HG03460 (cell line): Measurements from ENCODE around the gene NTN1.
"Not testable (repeated sequence)": the region's sequence is repeated elsewhere in the genome, so short reads cannot be mapped to it uniquely, and the experiment has no call there.

Experiments used
- ATAC-seq: cut with Tn5 transposase; IDR thresholded peaks from one replicate; pipeline ENCODE4 v1.9.1; 2021; ENCODE audit not compliant: unreplicated experiment

The NTN1 gene

DNA sequence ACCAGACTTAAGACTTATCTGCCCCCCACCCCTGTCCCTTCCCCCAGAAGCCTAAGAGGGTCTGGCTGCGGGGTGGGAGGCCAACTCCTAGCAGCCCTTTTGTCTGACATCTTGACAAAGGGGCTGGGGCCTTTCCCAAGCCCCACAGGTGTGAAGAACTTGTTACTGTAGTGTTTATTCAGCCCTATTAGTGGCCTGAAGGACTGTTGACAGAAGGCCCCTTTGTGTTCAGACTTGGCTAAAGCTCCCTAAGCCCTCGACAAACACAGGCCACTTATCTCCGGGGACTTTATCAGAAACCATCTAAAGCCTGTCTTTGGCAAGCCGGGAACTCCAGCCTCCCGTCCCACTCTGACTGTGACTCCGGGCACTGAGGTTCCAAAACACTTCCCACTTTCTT is 129.8 kb downstream of the NTN1 start:
- ATAC-seq: no peak

DNA sequence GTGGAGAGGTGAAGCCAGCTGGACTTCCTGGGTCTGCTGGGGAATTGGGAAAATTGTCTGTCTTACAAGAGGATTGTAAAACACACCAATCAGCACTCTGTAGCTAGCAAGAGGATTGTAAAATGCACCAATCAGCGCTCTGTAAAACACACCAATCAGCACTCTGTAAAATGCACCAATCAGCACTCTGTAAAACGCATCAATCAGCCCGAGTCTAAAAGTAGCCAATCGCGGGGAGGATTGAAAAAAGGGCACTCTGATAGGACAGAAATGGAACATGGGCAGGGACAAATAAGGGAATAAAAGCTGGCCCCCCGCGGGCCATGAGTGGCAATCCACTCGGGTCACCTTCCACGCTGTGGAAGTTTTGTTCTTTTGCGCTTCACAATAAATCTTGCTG is 130.4 kb downstream of the NTN1 start:
- ATAC-seq: not testable (repeated sequence)

DNA sequence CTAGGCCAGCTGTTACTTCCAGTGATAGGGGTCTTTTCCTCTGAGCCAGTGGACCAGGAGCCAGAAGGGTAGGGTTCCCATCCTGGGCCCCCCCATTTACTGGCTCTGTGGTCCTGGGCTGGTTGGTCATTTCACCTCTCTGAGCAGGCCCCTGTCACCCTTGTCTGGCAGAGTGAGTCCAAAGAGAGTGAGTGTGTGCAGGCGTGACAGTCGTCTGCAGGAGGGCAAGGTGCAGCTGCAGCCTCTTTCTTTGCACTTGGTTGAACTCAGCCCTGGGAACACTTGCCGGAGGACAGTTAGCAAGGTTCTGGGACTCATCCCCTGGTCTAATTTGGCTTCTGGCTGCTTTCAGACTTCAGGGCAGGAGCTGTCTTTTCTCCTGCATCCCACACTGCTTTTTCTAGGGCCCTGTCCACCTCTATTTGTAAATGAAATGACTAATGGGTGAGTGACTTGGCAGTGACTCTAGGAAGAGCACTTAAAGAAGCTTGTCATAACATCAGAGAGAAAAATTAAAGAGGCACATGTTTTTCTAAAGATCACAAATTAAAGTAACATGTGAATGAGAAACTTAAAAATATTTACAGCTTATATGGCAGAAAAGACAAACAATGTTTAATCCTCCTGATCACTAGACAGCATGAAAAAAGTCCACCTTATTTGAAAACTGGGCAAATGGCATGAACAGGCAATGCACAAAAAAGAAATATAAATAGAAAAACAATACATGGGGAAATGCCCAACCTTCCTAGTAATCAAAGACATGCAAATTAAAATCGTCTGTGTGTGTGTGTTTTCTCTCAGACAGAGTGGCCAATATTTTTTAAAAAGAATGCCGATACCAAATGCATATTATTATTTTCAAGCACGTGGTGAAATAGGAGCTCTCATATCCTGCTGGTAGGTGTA is 137.5 kb downstream of the NTN1 start:
- ATAC-seq: no peak

DNA sequence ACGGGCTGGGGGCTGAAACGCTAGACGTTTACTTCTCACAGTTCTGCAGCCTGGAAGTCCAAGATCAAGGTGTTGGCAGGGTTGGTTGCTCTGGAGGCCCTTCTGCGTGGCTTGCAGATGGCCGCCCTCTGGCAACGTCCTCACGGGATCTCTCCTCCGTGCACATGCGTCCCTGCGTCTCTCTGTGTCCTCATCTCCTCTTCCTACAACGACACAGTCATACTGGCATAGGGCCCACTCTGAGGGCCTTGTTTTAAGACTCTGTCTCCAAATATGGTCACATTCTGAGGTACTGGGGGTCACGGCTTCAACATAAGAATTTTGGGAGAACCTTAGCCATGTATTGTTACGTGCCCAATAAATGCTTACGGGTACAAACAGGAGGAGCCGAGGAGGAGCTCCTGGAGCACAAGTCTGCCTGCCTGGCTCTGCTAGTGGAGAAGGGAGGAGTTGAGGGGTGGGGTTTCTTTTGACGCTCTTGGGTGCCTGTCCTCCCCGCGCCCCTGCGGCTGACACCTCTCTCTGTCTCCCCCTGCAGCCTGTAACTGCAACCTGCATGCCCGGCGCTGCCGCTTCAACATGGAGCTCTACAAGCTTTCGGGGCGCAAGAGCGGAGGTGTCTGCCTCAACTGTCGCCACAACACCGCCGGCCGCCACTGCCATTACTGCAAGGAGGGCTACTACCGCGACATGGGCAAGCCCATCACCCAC is 141.1 kb downstream of the NTN1 start:
- ATAC-seq: no peak

DNA sequence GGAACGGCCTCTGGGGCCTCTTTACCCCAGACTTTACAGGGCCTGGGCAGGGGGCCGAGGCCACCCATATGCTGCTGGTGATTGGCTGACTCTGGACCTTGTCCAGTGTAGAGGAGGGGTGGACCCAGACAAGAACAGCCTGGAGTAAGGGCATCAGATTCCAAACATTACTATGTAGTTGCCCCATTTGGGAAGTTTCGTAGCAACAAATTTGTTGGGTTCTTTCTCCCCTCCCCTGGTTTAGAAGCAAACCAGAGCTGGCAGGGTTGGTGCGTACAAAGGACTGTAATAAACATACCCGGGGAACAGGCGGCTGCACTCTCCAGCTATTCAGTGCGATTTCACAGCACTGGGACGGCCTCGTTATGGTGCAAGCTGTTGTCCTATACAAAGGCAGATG is 145.5 kb downstream of the NTN1 start:
- ATAC-seq: no peak

DNA sequence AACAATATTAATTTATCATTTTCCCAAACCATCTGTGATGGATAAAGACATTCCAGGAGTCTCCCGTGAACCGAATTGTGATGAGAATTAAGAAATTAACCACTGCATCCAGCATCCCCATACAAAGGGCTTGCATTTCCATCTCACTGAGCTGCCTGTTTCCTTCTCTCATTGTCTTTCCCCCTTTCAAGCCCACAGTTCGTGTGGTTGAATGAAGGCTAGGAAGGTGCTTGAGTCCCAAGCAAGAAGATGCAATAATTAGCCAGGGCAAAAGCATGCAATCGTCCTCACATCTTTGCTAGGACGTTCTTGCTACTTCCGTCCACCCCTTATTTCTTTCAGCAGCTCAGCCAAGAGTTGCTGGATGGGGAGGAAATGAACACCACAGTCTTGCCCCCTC is 146.1 kb downstream of the NTN1 start:
- no peak for ATAC-seq

DNA sequence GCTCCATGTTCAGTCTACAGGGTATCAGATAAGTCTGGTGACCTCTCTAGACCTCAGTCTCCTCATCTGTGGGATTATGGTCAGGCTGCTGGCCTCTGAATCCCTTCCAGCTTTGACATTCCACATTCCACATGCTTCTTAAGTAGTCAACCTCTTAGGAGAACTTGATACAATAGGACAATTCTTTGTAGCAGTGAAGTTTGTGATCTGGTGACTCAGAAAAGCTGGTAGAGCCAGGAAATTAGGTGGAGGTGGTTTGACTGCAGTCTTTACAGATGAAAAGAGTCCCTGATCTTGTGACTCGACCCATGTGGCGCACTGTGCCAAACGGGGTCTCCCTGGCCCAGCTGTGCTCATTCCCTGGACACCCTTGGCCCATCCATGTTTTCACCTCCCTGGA is 147.8 kb downstream of the NTN1 start:
- no peak for ATAC-seq

DNA sequence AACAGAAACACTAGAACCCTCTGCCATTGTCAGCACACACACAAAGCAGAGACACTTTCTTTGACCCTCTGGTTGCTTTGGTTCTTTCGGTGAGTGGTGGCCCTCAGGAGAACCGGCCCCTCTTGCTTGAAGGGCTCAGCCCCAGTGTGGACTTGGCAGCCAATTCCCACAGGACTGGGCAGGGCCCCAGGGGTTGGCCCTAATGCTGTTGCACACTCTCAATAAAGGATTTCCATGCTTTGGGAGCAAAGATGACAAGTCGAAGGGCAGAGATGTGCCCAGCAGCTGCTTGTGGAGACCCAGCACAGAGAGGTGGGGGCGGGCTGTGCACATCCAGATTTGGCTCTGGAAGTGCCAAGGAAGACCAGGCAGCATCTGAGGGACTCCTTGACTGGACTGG is 149.0 kb downstream of the NTN1 start:
- ATAC-seq: no peak

DNA sequence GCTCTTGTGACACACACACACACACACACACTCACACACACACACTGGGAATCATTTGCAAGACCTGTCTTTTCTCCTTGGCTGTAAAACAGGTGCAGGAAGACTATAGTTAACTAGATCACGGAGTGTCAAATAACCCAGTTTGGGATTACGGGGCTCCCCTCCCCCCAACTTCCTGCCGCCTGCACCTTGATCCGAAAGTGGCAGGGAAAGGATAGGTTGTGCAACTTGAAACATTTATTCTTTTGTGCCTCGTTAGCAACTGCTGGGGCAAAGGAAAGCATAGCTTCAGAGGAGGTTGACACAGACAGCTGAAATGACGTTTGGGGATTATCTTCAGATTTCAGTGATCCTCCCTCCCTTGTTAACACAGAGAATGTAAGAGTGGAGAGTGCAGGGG is 149.5 kb downstream of the NTN1 start:
- ATAC-seq: no peak

DNA sequence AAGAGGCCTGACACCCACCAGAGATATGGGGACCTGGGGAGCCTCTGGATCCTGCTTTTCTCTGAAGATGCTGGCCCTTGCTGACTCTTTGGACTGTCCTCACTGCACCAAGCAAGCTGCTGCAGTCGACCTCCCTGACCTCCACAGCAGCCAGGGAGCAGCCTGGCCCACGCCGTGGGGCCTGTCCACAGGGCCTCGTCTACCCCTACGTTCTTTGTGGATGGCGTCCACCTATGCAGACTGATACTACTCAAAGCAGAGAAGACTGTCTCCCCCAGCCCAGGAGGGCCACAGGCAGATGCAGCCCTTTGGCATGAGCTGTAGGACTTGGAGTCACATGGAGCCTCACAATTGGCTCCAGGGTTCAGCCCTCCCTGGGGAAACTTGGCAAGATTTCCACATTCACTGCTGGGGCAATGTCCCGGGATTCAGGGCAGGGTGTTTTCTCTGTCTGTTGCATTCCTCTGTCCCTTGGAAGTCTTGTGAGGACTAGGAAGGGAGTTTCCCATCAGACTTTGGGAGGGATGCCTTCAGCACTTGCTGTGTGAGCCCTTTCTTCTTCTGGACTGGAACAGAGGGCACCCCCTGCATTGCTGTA is 152.2 kb downstream of the NTN1 start:
- no peak for ATAC-seq

DNA sequence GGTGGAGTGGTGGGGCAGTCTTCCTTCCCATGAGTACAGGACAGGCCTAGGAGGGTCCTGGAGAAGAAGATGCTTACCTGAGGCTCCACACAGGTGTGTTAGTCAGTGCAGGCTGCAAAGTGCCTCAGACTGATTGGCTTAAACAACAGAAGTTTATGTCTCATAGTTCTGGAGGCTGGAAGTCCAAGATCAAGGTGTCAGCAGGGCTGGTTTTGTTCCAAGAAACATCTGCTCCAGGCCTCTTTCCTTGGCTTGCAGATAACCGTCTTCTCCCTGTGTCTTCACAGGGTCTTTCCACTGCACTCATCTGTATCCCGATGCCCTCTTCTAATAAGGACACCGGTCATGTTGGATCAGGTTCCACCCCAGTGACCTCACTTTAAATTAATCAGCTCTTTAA is 153.0 kb downstream of the NTN1 start:
- no peak for ATAC-seq

DNA sequence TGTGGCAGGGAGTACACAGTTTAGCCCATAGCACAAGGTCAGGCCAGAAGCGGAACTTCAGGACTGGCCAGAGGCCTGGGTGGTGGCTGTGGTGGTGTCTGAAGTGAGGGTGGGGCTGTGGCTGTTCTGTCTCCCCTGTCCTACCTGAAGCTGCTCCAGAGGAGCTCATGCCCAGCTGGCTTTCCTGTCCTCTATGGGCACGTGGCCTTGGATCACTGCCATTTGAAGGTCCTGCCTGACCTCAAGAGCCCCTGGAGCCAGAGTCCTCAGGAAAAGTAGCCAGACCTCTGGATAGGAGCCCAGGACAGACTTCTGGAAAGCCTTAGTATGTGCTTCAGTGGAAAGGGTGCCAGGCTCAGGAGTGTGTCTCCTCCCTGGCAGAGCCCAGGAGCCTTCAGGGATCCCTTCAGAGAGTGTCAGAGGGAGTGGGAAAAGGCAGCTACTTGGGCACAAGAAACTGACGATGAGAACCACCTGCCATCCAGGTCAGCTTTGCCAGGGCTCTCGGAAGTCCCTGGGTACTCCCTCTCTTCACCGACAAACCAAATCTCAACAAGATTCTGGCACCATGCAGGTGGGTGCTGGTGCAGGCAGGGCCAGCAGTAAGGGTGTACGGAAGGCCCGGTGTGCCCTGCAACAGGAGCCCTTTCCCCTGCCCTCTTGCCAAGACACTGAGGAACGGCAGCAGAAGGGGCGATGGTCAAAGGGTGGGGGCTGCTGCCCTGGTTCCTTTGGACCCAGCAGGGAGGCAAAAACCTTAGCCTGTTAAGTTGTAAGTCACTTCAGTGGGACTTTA is 153.7 kb downstream of the NTN1 start:
- no peak for ATAC-seq

DNA sequence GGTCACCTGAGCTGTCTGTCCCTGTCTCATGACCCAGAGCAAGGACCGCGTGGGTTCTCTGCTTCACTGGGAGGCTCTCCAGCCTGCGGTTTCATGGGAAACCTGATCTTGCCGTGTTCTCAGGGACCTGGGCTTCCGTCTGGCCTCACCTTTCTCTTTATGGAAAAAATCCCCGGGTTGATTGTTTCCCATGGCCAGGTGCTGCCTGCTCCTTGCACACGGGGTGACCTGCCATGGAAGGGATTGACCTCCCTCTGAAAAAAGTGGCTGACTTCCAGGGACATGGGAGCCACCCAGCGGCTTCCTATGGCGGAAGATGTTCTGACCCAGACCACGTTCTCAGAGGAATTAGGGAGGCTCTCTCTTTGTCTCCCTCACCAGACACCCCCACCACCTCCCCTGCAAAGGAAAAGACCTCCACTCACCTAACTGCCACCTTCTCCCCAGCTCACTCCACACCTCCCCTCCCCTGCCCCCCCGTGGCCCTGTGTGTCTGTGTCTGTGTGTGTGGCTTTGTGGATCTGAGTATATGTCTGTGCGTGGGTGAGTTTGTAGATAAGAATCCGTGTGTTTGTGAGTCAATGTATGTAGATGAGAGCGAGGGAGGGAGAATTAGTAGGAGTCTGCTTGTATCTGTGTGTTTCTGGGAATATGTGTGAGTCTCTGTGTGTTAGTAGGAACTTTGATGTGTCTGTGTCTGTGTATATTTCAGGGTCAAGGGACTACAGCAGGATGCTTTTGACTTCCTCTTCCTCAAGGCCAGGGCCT is 154.6 kb downstream of the NTN1 start:
- ATAC-seq: no peak

DNA sequence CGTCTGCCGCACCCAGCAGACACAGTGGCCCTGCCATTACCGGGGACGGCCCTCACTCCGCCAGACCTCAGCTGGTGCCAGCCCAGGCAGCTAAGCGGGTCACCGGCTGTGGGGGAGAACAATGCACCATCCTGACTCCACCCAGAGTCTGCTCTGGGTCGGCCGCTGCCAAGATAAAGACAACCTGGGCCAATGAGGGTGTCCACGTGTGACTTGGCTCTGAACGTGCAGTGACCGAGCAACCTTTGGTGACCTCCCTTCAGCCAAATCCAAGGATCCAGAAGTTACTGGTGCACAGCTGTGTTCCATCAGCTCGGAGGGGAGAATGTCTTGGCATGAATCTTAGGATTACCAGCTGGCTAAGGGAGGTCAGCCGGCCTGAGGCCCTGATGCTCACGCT is 155.9 kb downstream of the NTN1 start:
- ATAC-seq: no peak

DNA sequence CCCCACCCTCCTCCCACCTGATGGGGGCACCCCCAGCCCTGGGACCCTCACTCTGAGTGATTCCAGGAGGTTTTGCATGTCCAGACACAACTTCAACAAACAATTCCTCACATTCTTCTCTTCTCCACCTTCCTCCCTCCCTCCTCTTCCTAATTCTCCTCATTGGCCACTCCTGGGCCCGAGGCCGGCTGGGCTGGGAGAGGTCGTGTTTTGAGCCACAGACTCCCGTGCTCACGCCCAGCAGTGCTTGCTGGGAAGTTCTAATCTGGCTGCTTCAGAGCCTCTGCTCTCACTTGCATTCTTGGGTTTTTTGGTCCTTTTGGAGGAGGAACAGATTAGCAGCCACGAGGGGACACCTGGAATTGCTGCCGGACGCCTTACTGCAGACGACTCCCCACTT is 157.0 kb downstream of the NTN1 start:
- ATAC-seq: no peak

DNA sequence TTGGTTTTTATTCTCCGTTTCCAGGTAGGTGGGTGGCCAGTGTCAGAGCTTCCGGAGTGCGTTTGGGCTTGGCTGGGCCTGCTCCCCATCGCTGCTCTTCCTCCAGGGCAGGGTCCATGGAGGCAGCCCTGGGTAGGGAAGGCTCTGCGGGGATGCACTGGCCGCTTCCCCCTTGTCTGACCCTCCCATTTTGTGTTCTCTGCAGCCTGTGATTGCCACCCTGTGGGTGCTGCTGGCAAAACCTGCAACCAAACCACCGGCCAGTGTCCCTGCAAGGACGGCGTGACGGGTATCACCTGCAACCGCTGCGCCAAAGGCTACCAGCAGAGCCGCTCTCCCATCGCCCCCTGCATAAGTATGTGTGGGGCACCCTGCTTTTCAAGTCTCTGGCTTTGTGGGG is 158.3 kb downstream of the NTN1 start:
- ATAC-seq: no peak

DNA sequence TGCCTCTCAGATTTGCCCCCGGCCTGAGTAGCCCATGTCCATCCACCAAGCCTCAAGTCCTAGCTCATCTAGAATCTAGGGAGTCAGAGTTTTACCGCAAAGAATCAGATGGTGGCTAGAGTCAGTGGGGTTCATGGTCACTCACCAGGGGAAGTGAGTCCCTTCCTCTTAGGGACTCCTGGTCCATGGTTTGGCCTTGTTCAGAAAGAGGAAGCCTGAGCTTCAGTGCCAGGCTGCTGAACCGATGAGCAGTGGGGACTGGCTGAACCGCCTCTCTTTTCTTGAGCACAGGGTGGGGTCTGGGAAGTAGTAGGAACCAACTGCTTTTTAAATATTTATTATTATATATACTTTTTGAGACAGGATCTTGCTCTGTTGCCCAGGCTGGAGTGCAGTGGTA is 160.3 kb downstream of the NTN1 start:
- no peak for ATAC-seq

DNA sequence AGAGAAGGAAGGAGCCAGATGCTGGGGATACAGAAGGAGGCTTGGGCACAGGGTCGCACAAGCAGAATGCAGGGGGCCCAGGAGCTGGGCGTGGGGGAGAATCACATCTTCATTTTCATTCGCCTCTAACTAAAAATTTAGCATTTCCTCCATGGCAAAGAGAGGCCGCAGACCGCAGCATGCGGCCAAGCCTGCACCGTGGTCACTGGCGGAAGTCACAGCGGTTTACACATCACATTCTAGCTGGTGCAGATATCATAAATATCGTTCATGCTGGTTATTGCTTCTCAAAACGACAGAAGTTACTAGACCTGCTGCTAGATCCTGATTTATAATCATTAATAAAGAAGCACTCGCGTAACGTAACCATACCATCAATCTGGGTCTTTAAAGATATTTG is 162.0 kb downstream of the NTN1 start:
- no peak for ATAC-seq

DNA sequence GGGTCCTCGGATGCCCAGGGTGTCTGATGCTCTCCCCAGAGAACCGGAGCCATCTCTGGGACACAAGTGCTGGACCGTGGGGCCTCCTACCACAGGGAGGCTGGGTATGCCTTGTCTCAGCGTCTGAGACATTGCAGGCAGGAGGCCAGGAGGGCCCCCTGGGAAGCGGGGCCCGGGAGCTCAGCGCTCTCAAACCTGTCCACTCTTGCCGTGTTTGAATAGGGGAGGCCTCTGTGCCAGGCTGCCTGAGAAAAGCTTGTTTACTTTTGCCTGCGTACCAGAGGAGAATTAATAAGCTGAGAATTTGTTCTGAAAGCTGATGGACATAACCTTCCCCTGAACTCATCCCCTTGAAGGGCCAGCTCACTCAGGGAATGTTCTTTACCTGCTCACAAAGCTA is 163.8 kb downstream of the NTN1 start:
- no peak for ATAC-seq

DNA sequence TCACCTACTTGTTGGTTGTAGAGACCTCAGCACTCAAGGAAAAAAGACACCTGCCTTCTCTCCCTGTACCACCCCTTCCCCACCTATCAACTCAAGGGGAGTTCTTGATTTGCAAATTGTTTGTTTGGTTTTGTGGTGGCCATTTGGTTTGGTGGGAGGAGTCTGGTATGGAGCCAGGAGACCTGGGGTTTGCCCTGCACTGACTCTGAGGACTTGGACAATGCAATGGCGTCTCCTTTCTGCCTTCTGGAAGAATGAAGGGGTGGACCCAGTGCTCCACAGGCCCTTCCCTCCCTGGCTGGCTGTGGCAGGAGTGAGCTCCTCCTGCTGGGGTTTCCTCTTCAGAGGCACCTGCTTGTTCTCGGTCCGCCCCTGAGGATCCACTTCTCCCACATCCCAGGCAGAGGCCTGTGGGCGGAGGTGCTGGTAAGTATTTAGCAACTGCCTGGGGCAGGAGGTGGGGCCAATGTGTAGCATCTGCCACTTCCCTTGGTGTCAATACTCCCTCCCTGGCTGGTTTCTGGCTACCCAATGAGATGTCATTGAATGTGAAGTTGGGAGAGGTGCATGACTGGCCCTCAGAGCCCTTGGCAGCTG is 164.5 kb downstream of the NTN1 start:
- ATAC-seq: no peak
